HUES6 (cell line): ENCODE data around the gene ADSL.
"Not testable (repeated sequence)": the region's sequence is repeated elsewhere in the genome, so short reads cannot be mapped to it uniquely, and the experiment has no call there.

Experiments used
- H3K27ac ChIP-seq: 2 replicates; pipeline ENCODE4 v1.7.0; 2013; ENCODE audit warnings: low read depth, mild to moderate bottlenecking, low read length, inconsistent platforms
- H3K27me3 ChIP-seq: 2 replicates; pipeline ENCODE4 v1.6.1; 2013; ENCODE audit warnings: low read length; ENCODE audit not compliant: control insufficient read depth, insufficient read depth
- H3K36me3 ChIP-seq: 2 replicates; pipeline ENCODE4 v1.6.1; 2013; ENCODE audit warnings: low read length; ENCODE audit not compliant: control insufficient read depth, insufficient read depth
- H3K4me1 ChIP-seq: 2 replicates; pipeline ENCODE4 v1.6.1; 2013; ENCODE audit warnings: low read length; ENCODE audit not compliant: control insufficient read depth, insufficient read depth
- H3K4me3 ChIP-seq: 2 replicates; pipeline ENCODE4 v1.5.1; 2013; ENCODE audit warnings: low read depth, low read length
- H3K9ac ChIP-seq: one replicate; pipeline ENCODE4 v1.6.1; 2013; ENCODE audit warnings: mild to moderate bottlenecking, low read length
- H3K9me3 ChIP-seq: 2 replicates; pipeline ENCODE4 v1.6.1; 2013; ENCODE audit warnings: low read depth, low read length; ENCODE audit not compliant: control insufficient read depth, insufficient read depth

ADSL gene

GRCh38 chr22:40368836-40369235 is 22.5 kb downstream of the ADSL start:
- H3K9ac ChIP-seq: no peak overlapping the region
- peaks cover 72% of the 10 kb centered on the region for H3K36me3 ChIP-seq
- no peaks in the 10 kb centered on the region for H3K27me3 ChIP-seq
- no peak overlapping the region for H3K27ac ChIP-seq
- peaks cover 3% of the 10 kb centered on the region for H3K4me1 ChIP-seq
- H3K4me3 ChIP-seq: no peak overlapping the region
- no peaks in the 10 kb centered on the region for H3K9me3 ChIP-seq

DNA sequence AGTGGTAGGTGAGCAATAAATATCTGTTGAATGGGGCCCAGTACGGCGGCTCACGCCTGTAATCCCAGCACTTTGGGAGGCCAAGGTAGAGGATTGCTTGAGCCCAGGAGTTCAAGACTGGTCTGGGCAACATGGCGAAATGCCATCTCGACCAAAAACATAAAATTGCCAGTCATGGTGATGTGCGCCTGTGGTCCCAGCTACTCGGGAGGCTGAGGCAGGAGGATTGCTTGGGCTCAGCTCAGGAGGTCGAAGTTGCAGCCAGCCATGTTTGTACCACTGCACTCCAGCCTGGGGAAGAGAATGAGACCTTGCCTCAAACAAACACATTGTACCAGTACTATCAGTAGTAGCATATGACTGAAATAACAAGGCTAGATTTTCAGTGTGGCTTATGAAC is 28.3 kb downstream of the ADSL start:
- Histone ChIP-seq H3K4me1 (peaks cover 3% of the 10 kb centered on the region), H3K4me3 (no peak overlapping the region), H3K36me3 (peaks cover 21% of the 10 kb centered on the region), H3K27ac (no peak overlapping the region), H3K9me3 (no peaks in the 10 kb centered on the region), H3K27me3 (no peaks in the 10 kb centered on the region), H3K9ac (no peak overlapping the region)

- Histone ChIP-seq H3K36me3 (peaks cover 17% of the 10 kb centered on the region), H3K27ac (no peak overlapping the region), H3K4me1 (peaks cover 3% of the 10 kb centered on the region), H3K9ac (no peak overlapping the region), H3K4me3 (no peak overlapping the region), H3K27me3 (no peaks in the 10 kb centered on the region), H3K9me3 (no peaks in the 10 kb centered on the region)
Measured at GRCh38 chr22:40376149-40376548, 29.8 kb downstream of the ADSL start.

- no peaks in the 10 kb centered on the region for H3K9me3 ChIP-seq
- no peaks in the 10 kb centered on the region for H3K27me3 ChIP-seq
- no peak overlapping the region for H3K9ac ChIP-seq
- H3K4me3 ChIP-seq: no peak overlapping the region
- H3K4me1 ChIP-seq: no peaks in the 10 kb centered on the region
- H3K36me3 ChIP-seq: peaks cover 10% of the 10 kb centered on the region
- no peak overlapping the region for H3K27ac ChIP-seq
Measured at GRCh38 chr22:40377931-40378330, 31.6 kb downstream of the ADSL start.

- H3K4me3 ChIP-seq, H3K27ac ChIP-seq, H3K4me1 ChIP-seq: not testable (repeated sequence)
Measured at GRCh38 chr22:40378448-40378847, 32.1 kb downstream of the ADSL start.

GRCh38 chr22:40381461-40381860 is 35.2 kb downstream of the ADSL start:
- H3K4me1 ChIP-seq: no peaks in the 10 kb centered on the region
- H3K27me3 ChIP-seq: no peaks in the 10 kb centered on the region
- no peak overlapping the region for H3K9ac ChIP-seq
- no peak overlapping the region for H3K27ac ChIP-seq
- no peak overlapping the region for H3K4me3 ChIP-seq
- H3K36me3 ChIP-seq: no peaks in the 10 kb centered on the region
- H3K9me3 ChIP-seq: no peaks in the 10 kb centered on the region

More at GRCh38 chr22:40378448-40378847, 32.1 kb downstream of the ADSL start:
- not testable (repeated sequence) for H3K9ac ChIP-seq, H3K9me3 ChIP-seq, H3K36me3 ChIP-seq, H3K27me3 ChIP-seq

- no peaks in the 10 kb centered on the region for H3K9me3 ChIP-seq
- no peak overlapping the region for H3K27ac ChIP-seq
- H3K4me3 ChIP-seq: no peak overlapping the region
- no peaks in the 10 kb centered on the region for H3K4me1 ChIP-seq
- no peaks in the 10 kb centered on the region for H3K27me3 ChIP-seq
- no peak overlapping the region for H3K9ac ChIP-seq
- no peaks in the 10 kb centered on the region for H3K36me3 ChIP-seq
Measured at GRCh38 chr22:40383905-40384304, 37.6 kb downstream of the ADSL start.

- Histone ChIP-seq H3K4me3 (no peak overlapping the region), H3K36me3 (no peaks in the 10 kb centered on the region), H3K4me1 (no peaks in the 10 kb centered on the region), H3K27me3 (no peaks in the 10 kb centered on the region), H3K27ac (no peak overlapping the region), H3K9me3 (no peaks in the 10 kb centered on the region), H3K9ac (no peak overlapping the region)
Measured at GRCh38 chr22:40385036-40385782, 38.9 kb downstream of the ADSL start.

DNA sequence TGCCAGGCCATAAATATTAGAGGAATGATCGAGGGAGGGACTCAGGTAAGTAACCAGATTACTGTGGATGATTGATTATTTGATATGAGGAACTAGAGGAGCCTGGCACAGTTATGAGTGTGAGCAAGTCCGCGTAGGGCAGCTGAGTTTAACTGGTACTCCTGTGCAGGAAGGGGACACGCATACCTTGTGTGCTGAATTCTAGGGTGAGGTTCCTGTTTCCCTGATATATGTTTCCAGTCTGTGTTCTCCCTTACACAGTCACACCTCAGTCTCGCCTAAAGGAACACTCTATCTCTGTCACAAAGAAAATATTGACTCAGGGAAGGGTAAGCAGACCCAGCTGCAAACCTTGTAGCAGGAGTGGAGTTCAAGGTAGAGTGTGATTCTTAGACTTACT is 41.4 kb downstream of the ADSL start:
- Histone ChIP-seq H3K27ac (no peak overlapping the region), H3K4me3 (no peak overlapping the region), H3K27me3 (no peaks in the 10 kb centered on the region), H3K4me1 (no peaks in the 10 kb centered on the region), H3K36me3 (no peaks in the 10 kb centered on the region), H3K9ac (no peak overlapping the region), H3K9me3 (no peaks in the 10 kb centered on the region)

- Histone ChIP-seq H3K36me3 (no peaks in the 10 kb centered on the region), H3K9ac (no peak overlapping the region), H3K27me3 (no peaks in the 10 kb centered on the region), H3K27ac (no peak overlapping the region), H3K4me3 (no peak overlapping the region), H3K4me1 (no peaks in the 10 kb centered on the region), H3K9me3 (no peaks in the 10 kb centered on the region)
Measured at GRCh38 chr22:40388231-40388630, 41.9 kb downstream of the ADSL start.

DNA sequence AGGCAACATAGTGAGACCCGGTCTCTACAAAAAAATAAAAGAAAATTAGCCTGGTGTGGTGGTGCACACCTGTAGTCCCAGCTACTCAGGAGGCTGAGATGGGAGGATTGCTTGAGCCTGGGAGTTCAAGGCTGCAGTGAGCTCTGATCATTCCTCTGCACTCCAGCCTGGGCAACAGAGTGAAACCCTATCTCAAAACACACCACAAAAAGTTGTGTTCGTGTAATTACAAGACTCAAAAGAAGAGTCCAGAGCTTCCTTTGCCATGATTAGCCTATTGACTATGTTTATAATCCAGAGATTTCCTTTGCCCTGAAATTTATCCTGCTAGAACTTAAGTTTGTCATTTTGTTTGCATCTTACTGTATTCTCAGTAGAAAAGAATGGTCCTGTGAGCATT is 45.1 kb downstream of the ADSL start:
- Histone ChIP-seq H3K27ac (no peak overlapping the region), H3K27me3 (no peaks in the 10 kb centered on the region), H3K4me3 (no peak overlapping the region), H3K36me3 (0 out of 2 replicates have a peak, but pooled peaks cover 3% of the 10 kb centered on the region), H3K4me1 (no peaks in the 10 kb centered on the region), H3K9ac (no peak overlapping the region), H3K9me3 (no peaks in the 10 kb centered on the region)
